HG03103 (cell line): ENCODE data around the gene FAM167B.

Source experiments
- ATAC-seq: cut with Tn5 transposase; IDR thresholded peaks from one replicate; pipeline ENCODE4 v1.9.1; 2021; ENCODE audit warnings: low read depth; ENCODE audit not compliant: unreplicated experiment

The FAM167B gene

DNA sequence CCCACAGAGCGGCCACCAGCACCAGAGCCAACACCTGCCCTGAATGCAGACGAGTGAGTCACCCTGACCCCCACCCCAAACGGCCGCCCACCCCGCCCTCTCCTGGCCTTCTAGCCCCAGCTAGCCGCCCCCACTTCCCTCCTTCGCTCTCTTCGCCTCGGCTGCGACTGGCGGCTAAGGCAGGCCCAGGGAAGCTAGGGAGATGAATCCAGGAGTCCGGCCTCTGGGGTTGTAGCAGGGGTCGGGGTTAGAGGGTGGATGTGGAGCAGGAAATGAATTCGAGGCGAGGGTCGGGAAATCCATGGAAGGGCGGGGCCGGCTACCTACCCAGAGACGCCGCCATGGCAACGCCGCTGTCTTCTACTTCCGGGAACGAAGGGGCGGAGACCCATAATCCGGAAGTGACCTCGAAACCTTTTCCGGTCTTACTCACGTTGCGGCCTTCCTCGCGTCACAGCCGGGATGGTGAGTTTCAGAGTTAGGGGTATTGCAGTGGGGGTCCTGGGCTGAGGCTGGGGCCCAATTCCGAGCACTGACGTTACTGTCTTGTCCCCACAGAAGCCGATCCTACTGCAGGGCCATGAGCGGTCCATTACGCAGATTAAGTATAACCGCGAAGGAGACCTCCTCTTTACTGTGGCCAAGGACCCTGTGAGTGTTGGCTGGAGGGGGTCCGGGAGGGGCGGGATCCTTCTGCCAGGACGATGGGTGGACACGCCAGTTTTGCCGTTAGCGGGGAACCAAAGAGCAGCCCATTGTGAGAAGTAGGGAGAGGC, 24.9 kb upstream of the FAM167B start, which contains the start of the genes EIF3I and TMEM234:
Gene EIF3I, plus strand, starts transcription at position 428 of the 776 bp plus-strand sequence. Its CDS starts 35 bp downstream, at position 463.
Gene TMEM234, minus strand, starts transcription at position 374 of the 776 bp plus-strand sequence. Its CDS starts 31 bp downstream, at position 343.
- peak; percentile 82 for ATAC-seq

GRCh38 chr1:32223683-32224082, 23.3 kb upstream of the FAM167B start:
- ATAC-seq, result no peak

- no peak for ATAC-seq
Observed at GRCh38 chr1:32224285-32224684, 22.7 kb upstream of the FAM167B start.

DNA sequence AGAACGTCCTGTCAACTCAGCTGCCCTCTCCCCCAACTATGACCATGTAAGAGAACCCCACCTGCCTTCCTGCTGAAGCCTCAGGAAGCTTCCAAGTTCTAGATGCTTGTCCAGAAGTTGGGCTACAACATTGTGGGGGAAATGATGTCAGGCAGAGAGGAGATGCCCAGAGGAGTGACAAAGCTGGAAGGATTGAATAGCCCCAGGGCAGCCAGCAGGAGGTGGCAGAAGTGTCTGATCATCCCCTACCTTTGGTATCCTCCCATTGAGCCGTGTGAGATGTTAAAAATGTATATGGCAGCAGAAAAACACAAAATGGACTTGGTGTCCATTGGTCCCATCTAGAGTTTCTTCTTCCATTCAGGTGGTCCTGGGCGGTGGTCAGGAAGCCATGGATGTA, 18.3 kb upstream of the FAM167B start:
- no peak for ATAC-seq

DNA sequence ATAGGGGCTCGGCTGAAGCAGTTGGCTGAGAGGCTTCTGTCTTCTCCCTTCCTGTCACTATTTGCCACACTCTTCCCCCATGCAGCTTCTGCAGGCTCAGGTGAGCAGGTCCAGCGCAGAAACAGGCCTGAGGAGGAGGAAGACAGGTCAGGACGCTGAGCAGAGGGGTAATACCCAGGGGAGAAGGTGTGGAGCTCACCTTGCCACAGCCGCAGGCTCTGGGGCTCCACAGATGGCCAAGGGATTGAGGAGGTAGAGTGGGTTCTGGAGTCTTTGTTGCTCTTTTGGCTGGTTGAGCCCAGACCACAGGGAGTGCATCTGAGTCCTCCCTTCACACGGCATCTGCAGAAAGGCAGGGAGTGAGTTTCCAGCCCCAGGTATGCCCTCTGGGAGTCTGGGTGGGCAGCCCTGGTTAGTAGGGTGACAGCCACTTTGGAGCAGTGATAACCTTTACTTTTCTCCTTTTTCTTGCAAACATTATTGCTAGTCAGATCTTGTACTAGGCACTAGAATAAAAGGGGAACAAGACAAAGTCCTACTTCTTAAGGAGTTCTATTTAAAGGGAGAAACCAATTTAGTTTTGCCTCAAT, 15.1 kb upstream of the FAM167B start:
- ATAC-seq, result no peak

GRCh38 chr1:32232558-32233304, 14.3 kb upstream of the FAM167B start:
- ATAC-seq, result no peak

DNA sequence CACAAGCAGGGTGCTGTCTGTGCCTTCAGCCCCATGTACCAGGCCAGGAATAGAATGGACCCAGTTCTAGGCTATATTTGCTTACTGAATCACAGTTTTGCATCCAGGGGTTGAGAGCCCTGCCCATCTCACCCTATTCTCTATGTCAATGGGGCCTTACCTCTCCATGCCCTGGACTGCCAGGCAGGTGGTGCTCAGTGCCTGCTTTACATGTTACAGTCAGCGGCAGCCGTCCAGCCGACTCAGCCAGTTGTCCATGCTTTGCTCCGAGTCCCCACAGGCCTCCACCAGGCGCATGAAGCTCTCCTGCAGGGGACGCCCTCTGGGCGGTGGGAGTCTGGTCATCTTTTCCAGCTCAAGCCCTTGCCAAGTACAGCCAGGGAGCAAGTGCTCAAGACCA, 12.2 kb upstream of the FAM167B start:
- no peak for ATAC-seq

- ATAC-seq, result no peak
Observed at GRCh38 chr1:32239337-32239736, 7.7 kb upstream of the FAM167B start.

- no peak for ATAC-seq
Observed at GRCh38 chr1:32239790-32240139, 7.3 kb upstream of the FAM167B start.

DNA sequence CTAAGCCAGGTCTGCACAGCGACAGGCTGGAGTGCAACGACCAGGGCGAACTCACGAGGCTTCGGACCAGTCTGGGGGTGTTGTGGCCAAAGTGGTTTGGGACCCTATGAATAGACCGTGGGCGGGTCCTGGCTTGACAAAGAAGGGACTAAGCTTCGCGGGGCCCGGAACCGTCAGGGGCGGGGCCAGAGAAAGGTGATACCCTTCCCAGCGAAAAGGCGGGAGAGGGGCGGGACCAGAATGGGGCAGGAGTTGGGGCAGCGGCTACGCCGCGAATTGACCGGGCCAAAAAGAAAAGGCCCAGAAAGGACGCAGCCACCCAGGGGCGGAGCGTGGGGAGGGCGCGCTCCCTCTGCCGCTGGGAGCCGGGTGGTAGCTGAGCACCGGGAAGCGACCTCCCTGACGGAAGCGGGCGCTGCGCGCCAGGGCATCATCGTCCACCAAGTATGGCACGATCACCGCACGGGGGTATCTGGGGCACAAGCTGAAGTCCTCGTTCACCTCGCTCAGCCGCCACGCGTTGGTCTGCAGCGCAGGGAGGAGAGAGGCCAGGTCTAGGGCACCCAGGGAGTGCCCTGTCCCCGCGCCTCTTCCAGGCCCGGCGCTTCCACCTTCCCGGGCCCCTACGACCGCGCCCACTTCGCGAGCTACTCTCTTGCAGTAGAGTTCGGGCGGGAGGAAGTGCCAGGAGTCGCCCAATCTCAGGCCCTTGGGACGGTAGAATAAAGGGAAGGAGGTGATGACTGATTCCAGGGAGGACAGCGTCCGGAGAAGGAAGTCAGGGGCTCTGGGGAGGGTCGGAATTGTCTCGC, 6.7 kb upstream of the FAM167B start:
- ATAC-seq, result no peak

GRCh38 chr1:32241001-32241763, 5.8 kb upstream of the FAM167B start:
- ATAC-seq, result no peak

- ATAC-seq, result no peak
Observed at GRCh38 chr1:32242341-32242851, 4.6 kb upstream of the FAM167B start.

GRCh38 chr1:32247452-32247851, 430 bp downstream of the FAM167B start:
- no peak for ATAC-seq

- no peak for ATAC-seq
Observed at GRCh38 chr1:32247983-32248889, 1.2 kb downstream of the FAM167B start.

- ATAC-seq, result peak; percentile 53
Observed at GRCh38 chr1:32249831-32250525, 3.0 kb downstream of the FAM167B start.

- ATAC-seq, result no peak
Observed at GRCh38 chr1:32250893-32251716, 4.1 kb downstream of the FAM167B start, which contains the start of gene LCK. Gene LCK, plus strand, starts transcription at chr1:32251265. Its CDS starts 23,065 bp downstream, at chr1:32274330.
